Measurements from ENCODE around the gene TSR1. TPM values are rescaled to one million over a fixed set of nuclear protein-coding genes. Genes with fewer than 3 reads are reported as not detected.

TSR1 gene
- total and polyA plus RNA-seq, 10 donors, result 8.2 to 30.4 (median 19.6) TPM

- DNase-seq, result no peak
- WGBS, 5 donors, result 62 to 97% (median 76%) methylated on average over 3 of the region's 3 CpGs
- intact Hi-C loops (cut with DNase I; ENCODE audit: low total_unique reads), result no loop called here
- H3K4me3 ChIP-seq, result no peak overlapping the region
- no peaks in the 10 kb centered on the region for H3K27me3 ChIP-seq (replicated peaks in 1 of 7)
- TF ChIP-seq POLR2AphosphoS5 (IDR thresholded peaks at IDR 0.05) (no peak), POLR2A (IDR thresholded peaks at IDR 0.05) (no peak), CTCF (IDR thresholded peaks at IDR 0.05 in 8 of 11, conservative IDR thresholded peaks at IDR 0.05 in 3 of 11) (no peak)
- peaks cover 9 to 18% (median 17%) of the 10 kb centered on the region in 6 donors for H3K4me1 ChIP-seq
- no peak overlapping the region for H3K27ac ChIP-seq
- H3K36me3 ChIP-seq, result peaks cover 2 to 91% (median 84%) of the 10 kb centered on the region in 6 donors
- no peaks in the 10 kb centered on the region for H3K9me3 ChIP-seq
Measured at GRCh38 chr17:2331303-2331702, 5.0 kb downstream of the TSR1 start.

DNA sequence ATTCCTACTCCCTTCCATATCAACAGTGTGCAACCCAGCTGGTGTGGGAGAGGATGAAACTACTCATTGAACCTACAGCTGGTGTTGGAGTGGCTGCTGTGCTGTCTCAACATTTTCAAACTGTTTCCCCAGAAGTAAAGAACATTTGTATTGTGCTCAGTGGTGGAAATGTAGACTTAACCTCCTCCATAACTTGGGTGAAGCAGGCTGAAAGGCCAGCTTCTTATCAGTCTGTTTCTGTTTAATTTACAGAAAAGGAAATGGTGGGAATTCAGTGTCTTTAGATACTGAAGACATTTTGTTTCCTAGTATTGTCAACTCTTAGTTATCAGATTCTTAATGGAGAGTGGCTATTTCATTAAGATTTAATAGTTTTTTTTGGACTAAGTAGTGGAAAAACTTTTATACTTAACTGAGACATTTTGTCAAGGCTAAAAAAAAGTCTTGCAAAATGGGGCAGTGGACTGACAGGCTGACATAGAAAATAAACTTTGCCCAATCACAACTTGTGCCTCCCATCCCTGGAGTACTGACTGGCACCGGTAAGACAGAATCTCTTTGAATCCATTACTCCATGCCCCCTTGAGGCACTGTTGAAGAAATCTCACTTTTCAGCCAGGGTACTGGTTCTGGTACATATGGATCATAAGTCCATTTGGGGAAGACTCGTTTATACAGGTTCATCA, 12.5 kb downstream of the TSR1 start:
- peaks cover 2 to 89% (median 72%) of the 10 kb centered on the region in 6 donors for H3K36me3 ChIP-seq
- DNase-seq, result no peak

GRCh38 chr17:2321399-2321798, 14.9 kb downstream of the TSR1 start:
- Histone ChIP-seq H3K4me1 (no peaks in the 10 kb centered on the region), H3K27ac (no peak overlapping the region), H3K9me3 (no peaks in the 10 kb centered on the region), H3K36me3 (peaks cover 2 to 67% (median 52%) of the 10 kb centered on the region in 6 donors), H3K4me3 (no peak overlapping the region), H3K27me3 (replicated peaks in 1 of 7) (no peaks in the 10 kb centered on the region)
- WGBS, 5 donors, result 71 to 80% (median 77%) methylated on average over 1 of the region's 1 CpG
- intact Hi-C loops (cut with DNase I; ENCODE audit: low total_unique reads), result no loop called here
- no peak for DNase-seq
- no peak for TF ChIP-seq POLR2A (IDR thresholded peaks at IDR 0.05)

More for the DNA sequence above, 12.5 kb downstream of the TSR1 start:
- WGBS, 5 donors, result 78 to 90% (median 83%) methylated on average over 2 of the region's 2 CpGs
- TF ChIP-seq POLR2AphosphoS5 (IDR thresholded peaks at IDR 0.05) (no peak), POLR2A (IDR thresholded peaks at IDR 0.05) (no peak), CTCF (IDR thresholded peaks at IDR 0.05 in 8 of 11, conservative IDR thresholded peaks at IDR 0.05 in 3 of 11) (no peak)
- Histone ChIP-seq H3K4me1 (no peaks in the 10 kb centered on the region), H3K9me3 (no peaks in the 10 kb centered on the region), H3K4me3 (no peak overlapping the region), H3K27me3 (replicated peaks in 1 of 7) (no peaks in the 10 kb centered on the region), H3K27ac (no peak overlapping the region)
- intact Hi-C loops (cut with DNase I; ENCODE audit: low total_unique reads), result no loop called here

DNA sequence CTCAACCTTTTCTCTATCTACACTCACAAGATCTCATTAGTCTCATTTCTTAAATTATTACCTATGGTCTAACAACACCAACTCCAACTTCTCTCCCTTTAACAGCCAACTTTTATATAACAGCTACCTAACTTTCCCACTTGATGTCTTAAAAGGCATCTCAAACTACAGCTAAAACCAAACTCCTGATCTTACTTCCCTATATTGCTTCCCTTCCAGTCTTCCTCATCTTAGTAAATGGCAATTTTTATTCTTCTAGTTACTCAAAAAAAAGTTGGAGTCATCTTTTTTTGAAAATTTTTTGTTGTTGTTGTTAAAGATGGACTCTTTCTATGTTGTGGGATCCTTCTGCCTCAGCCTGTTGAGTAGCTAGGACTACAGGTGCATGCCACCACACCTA, 17.2 kb downstream of the TSR1 start:
- DNase-seq, result no peak
- Histone ChIP-seq H3K4me3 (no peak overlapping the region), H3K27ac (no peak overlapping the region), H3K36me3 (peaks cover 0 to 43% (median 28%) of the 10 kb centered on the region in 6 donors), H3K9me3 (no peaks in the 10 kb centered on the region), H3K27me3 (replicated peaks in 1 of 7) (no peaks in the 10 kb centered on the region), H3K4me1 (no peaks in the 10 kb centered on the region)
- intact Hi-C loops (cut with DNase I; ENCODE audit: low total_unique reads), result no loop called here
- no peak for TF ChIP-seq CTCF (IDR thresholded peaks at IDR 0.05 in 8 of 11, conservative IDR thresholded peaks at IDR 0.05 in 3 of 11)
- TF ChIP-seq POLR2AphosphoS5 (IDR thresholded peaks at IDR 0.05), result no peak
- no peak for TF ChIP-seq POLR2A (IDR thresholded peaks at IDR 0.05)

All from spleen (tissue), 11 donors.